ENCODE measurements around the gene PCDHA5.
"Not testable (repeated sequence)": the region's sequence is repeated elsewhere in the genome, so short reads cannot be mapped to it uniquely, and the experiment has no call there.

The PCDHA5 gene

GRCh38 chr5:140828362-140828737 lies 6.9 kb downstream of the PCDHA5 start:
- H3K9me3 ChIP-seq (replicated peaks; ENCODE audit: low read length), result no peaks in the 10 kb centered on the region
- no peak overlapping the region for H3K4me2 ChIP-seq (ENCODE audit: low read length)
- H3K36me3 ChIP-seq (ENCODE audit: insufficient read depth, low read length), result no peaks in the 10 kb centered on the region
- no peaks in the 10 kb centered on the region for H3K4me1 ChIP-seq (ENCODE audit: control insufficient read depth, insufficient read depth, low read length)
- no peak overlapping the region for H3K4me3 ChIP-seq (ENCODE audit: low read length)
- no peak overlapping the region for H3K9ac ChIP-seq (ENCODE audit: low read depth, low read length)
- H3K27me3 ChIP-seq (ENCODE audit: control insufficient read depth, insufficient read depth, low read length), result no peaks in the 10 kb centered on the region

GRCh38 chr5:140829511-140830501 lies 8.4 kb downstream of the PCDHA5 start:
- H3K4me1 ChIP-seq (ENCODE audit: control insufficient read depth, insufficient read depth, low read length); H3K27me3 ChIP-seq (ENCODE audit: control insufficient read depth, insufficient read depth, low read length); H3K4me3 ChIP-seq (ENCODE audit: low read length); H3K9me3 ChIP-seq (replicated peaks; ENCODE audit: low read length); H3K4me2 ChIP-seq (ENCODE audit: low read length); H3K36me3 ChIP-seq (ENCODE audit: insufficient read depth, low read length); H3K9ac ChIP-seq (ENCODE audit: low read depth, low read length): not testable (repeated sequence)

GRCh38 chr5:140833993-140834392 lies 12.6 kb downstream of the PCDHA5 start, which contains the start of gene PCDHA7:
Gene PCDHA7 (plus strand): TSS chr5:140834269. CDS start chr5:140834384, 115 bp downstream.
- no peaks in the 10 kb centered on the region for H3K9me3 ChIP-seq (replicated peaks; ENCODE audit: low read length)
- peak within 1 kb of the TSS; percentile 28 for H3K4me3 ChIP-seq (ENCODE audit: low read length)
- no peaks in the 10 kb centered on the region for H3K4me1 ChIP-seq (ENCODE audit: control insufficient read depth, insufficient read depth, low read length)
- H3K9ac ChIP-seq (ENCODE audit: low read depth, low read length), result no peak within 1 kb of the TSS
- H3K27me3 ChIP-seq (ENCODE audit: control insufficient read depth, insufficient read depth, low read length), result no peaks in the 10 kb centered on the region
- H3K36me3 ChIP-seq (ENCODE audit: insufficient read depth, low read length), result no peaks in the 10 kb centered on the region
- H3K4me2 ChIP-seq (ENCODE audit: low read length), result no peak within 1 kb of the TSS

DNA sequence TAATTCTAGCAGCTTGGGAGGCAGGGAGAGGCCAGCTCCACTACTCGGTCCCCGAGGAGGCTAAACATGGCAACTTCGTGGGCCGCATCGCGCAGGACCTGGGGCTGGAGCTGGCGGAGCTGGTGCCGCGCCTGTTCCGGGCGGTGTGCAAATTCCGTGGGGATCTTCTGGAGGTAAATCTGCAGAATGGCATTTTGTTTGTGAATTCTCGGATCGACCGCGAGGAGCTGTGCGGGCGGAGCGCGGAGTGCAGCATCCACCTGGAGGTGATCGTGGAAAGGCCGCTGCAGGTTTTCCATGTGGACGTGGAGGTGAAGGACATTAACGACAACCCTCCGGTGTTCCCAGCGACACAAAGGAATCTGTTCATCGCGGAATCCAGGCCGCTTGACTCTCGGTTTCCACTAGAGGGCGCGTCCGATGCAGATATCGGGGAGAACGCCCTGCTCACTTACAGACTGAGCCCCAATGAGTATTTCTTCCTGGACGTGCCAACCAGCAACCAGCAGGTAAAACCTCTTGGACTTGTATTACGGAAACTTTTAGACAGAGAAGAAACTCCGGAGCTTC lies 13.1 kb downstream of the PCDHA5 start:
- H3K4me2 ChIP-seq (ENCODE audit: low read length); H3K4me1 ChIP-seq (ENCODE audit: control insufficient read depth, insufficient read depth, low read length); H3K9me3 ChIP-seq (replicated peaks; ENCODE audit: low read length); H3K36me3 ChIP-seq (ENCODE audit: insufficient read depth, low read length); H3K27me3 ChIP-seq (ENCODE audit: control insufficient read depth, insufficient read depth, low read length); H3K9ac ChIP-seq (ENCODE audit: low read depth, low read length): not testable (repeated sequence)
- peak overlapping the region; percentile 28 for H3K4me3 ChIP-seq (ENCODE audit: low read length)

GRCh38 chr5:140835622-140836510 lies 14.5 kb downstream of the PCDHA5 start:
- Histone ChIP-seq H3K36me3 (ENCODE audit: insufficient read depth, low read length) (no peaks in the 10 kb centered on the region), H3K4me1 (ENCODE audit: control insufficient read depth, insufficient read depth, low read length) (no peaks in the 10 kb centered on the region), H3K27me3 (ENCODE audit: control insufficient read depth, insufficient read depth, low read length) (no peaks in the 10 kb centered on the region), H3K9me3 (replicated peaks; ENCODE audit: low read length) (no peaks in the 10 kb centered on the region), H3K4me2 (ENCODE audit: low read length) (no peak overlapping the region), H3K9ac (ENCODE audit: low read depth, low read length) (no peak overlapping the region), H3K4me3 (ENCODE audit: low read length) (no peak overlapping the region)

- Histone ChIP-seq H3K27me3 (ENCODE audit: control insufficient read depth, insufficient read depth, low read length) (no peaks in the 10 kb centered on the region), H3K36me3 (ENCODE audit: insufficient read depth, low read length) (no peaks in the 10 kb centered on the region), H3K4me2 (ENCODE audit: low read length) (no peak within 1 kb of the TSS), H3K9me3 (replicated peaks; ENCODE audit: low read length) (no peaks in the 10 kb centered on the region), H3K9ac (ENCODE audit: low read depth, low read length) (no peak within 1 kb of the TSS), H3K4me3 (ENCODE audit: low read length) (no peak within 1 kb of the TSS), H3K4me1 (ENCODE audit: control insufficient read depth, insufficient read depth, low read length) (no peaks in the 10 kb centered on the region)
Observed at GRCh38 chr5:140840978-140841962, 19.9 kb downstream of the PCDHA5 start, which contains the start of gene PCDHA8. Gene PCDHA8 (plus strand): TSS chr5:140841187. CDS start chr5:140841322, 135 bp downstream.

GRCh38 chr5:140842798-140843733 lies 21.7 kb downstream of the PCDHA5 start:
- Histone ChIP-seq H3K9me3 (replicated peaks; ENCODE audit: low read length) (no peaks in the 10 kb centered on the region), H3K9ac (ENCODE audit: low read depth, low read length) (no peak overlapping the region), H3K27me3 (ENCODE audit: control insufficient read depth, insufficient read depth, low read length) (no peaks in the 10 kb centered on the region), H3K4me2 (ENCODE audit: low read length) (no peak overlapping the region), H3K4me3 (ENCODE audit: low read length) (no peak overlapping the region), H3K36me3 (ENCODE audit: insufficient read depth, low read length) (no peaks in the 10 kb centered on the region), H3K4me1 (ENCODE audit: control insufficient read depth, insufficient read depth, low read length) (no peaks in the 10 kb centered on the region)

GRCh38 chr5:140848139-140849102 lies 27.0 kb downstream of the PCDHA5 start, which contains the start of gene PCDHA9:
Gene PCDHA9 (plus strand): TSS chr5:140848382. CDS start chr5:140848496, 114 bp downstream.
- H3K4me3 ChIP-seq (ENCODE audit: low read length); H3K36me3 ChIP-seq (ENCODE audit: insufficient read depth, low read length); H3K4me2 ChIP-seq (ENCODE audit: low read length); H3K9me3 ChIP-seq (replicated peaks; ENCODE audit: low read length); H3K4me1 ChIP-seq (ENCODE audit: control insufficient read depth, insufficient read depth, low read length); H3K9ac ChIP-seq (ENCODE audit: low read depth, low read length); H3K27me3 ChIP-seq (ENCODE audit: control insufficient read depth, insufficient read depth, low read length): not testable (repeated sequence)
